ENCODE data around the gene PROM1. TPM values are rescaled to one million over a fixed set of nuclear protein-coding genes. Genes with fewer than 3 reads are reported as not detected.

PROM1 gene
- total and polyA plus RNA-seq, 9 of the 15 experiments (the other 6 are each of a cell fraction or from before 2014, with no cell fraction given), result 0.05 TPM; not detected in 8

- H3K36me3 ChIP-seq (ENCODE audit: control insufficient read depth, insufficient read depth, low read length), result no peaks in the 10 kb centered on the region
- ATAC-seq, result no peak
- DNase-seq (ENCODE audit: extremely low read depth in 1 of 4, low spot score in 3 of 4), result no peak
- BruUV-seq (replicated peaks), result no TSS peak
- no peak overlapping the region for H3K9ac ChIP-seq (ENCODE audit: insufficient read depth in 1 of 2, low read depth in 2 of 2, low read length in 2 of 2)
- ChIA-PET CTCF (ENCODE audit: low intra/inter-chr PET ratio) (no interaction called here), POLR2A (no interaction called here)
- H3K27me3 ChIP-seq (ENCODE audit: control insufficient read depth in 2 of 2, insufficient read depth in 2 of 2, low read length in 2 of 2), result peaks cover 10 to 15% of the 10 kb centered on the region in 2 experiments; a peak in 4 of 5 replicates
- H4K20me1 ChIP-seq (replicated peaks; ENCODE audit: control insufficient read depth, insufficient read depth, low read length), result no peaks in the 10 kb centered on the region
- no peaks in the 10 kb centered on the region for H3K9me1 ChIP-seq (ENCODE audit: control insufficient read depth, insufficient read depth, low read length)
- H3K9me3 ChIP-seq (replicated peaks; ENCODE audit: control insufficient read depth, insufficient read depth, low read depth, low read length), result no peaks in the 10 kb centered on the region
- WGBS (ENCODE audit: insufficient coverage, low coverage, missing lambda C conversion rate), result 4% methylated on average over 6 of the region's 6 CpGs
- no peak overlapping the region for H2AFZ ChIP-seq (ENCODE audit: low read depth, low read length)
- no peak for FAIRE-seq
- no peak overlapping the region for H3K27ac ChIP-seq (ENCODE audit: extremely low read depth, low read depth, low read length)
- intact Hi-C loops (cut with micrococcal nuclease), result no loop called here
- H3K4me2 ChIP-seq (ENCODE audit: insufficient read depth, low read length), result no peak overlapping the region
- no peaks in the 10 kb centered on the region for H3K79me2 ChIP-seq (ENCODE audit: control insufficient read depth, insufficient read depth, low read length)
- no peak overlapping the region for H3K4me3 ChIP-seq
- in situ Hi-C loops (cut with MboI), result no loop called here
- no peak for TF ChIP-seq LEF1 (IDR thresholded peaks at IDR 0.05)
- TF ChIP-seq TCF15 (CRISPR knock-in tag; IDR thresholded peaks at IDR 0.05), result no peak
- TF ChIP-seq SMAD4 (CRISPR knock-in tag; conservative IDR thresholded peaks at IDR 0.05), result no peak
- no peak for TF ChIP-seq SP1 (CRISPR knock-in tag; IDR thresholded peaks at IDR 0.05)
- TF ChIP-seq TRIM25 (IDR thresholded peaks at IDR 0.05; ENCODE audit: borderline replicate concordance), result no peak
- TF ChIP-seq NUFIP1 (IDR thresholded peaks at IDR 0.05; ENCODE audit: partially characterized antibody), result no peak
- TF ChIP-seq MNT (conservative IDR thresholded peaks at IDR 0.05), result no peak
- no peak for TF ChIP-seq KDM4B (IDR thresholded peaks at IDR 0.05; ENCODE audit: borderline replicate concordance in 2 of 2, low read depth in 1 of 2)
- H3K4me1 ChIP-seq (replicated peaks in 1 of 2; ENCODE audit: control insufficient read depth in 2 of 2, insufficient read depth in 2 of 2, low read length in 2 of 2), result no peaks in the 10 kb centered on the region
Measured at GRCh38 chr4:16035843-16036242, 48.0 kb downstream of the PROM1 start.

Data from K562 (cell line).